Measurements from ENCODE around the gene CHKA. TPM values are rescaled to one million over a fixed set of nuclear protein-coding genes. Genes with fewer than 3 reads are reported as not detected.

CHKA gene
- total RNA-seq, 1 experiment from 2014 or later: 63.0 TPM

DNA sequence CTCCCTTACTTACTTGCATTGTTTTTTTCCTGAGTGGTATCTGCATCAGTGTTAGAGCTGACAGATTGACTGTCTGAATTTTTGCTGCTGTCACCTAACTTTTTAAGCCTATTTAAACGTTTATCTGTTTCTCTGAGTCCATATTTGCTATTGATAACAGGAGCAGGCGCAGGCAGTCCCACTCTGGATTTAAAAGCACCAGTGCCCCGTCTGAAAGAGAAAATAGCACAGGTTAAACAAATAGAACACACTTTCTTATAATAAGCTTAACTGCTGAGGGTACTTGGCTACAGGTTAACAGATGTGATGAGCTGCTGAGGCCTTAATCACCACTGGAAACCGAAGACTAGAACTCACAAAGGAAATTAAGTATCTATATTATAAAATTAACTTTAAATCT, 45.8 kb upstream of the CHKA start:
- Histone ChIP-seq H3K27me3 (ENCODE audit: insufficient read depth, low read length) (no peaks in the 10 kb centered on the region), H3K23ac (ENCODE audit: insufficient read length, low read depth, low read length) (no peak overlapping the region), H2AFZ (ENCODE audit: low read length) (no peak overlapping the region), H3K14ac (ENCODE audit: insufficient read depth, low read length) (no peak overlapping the region), H3K9ac (ENCODE audit: extremely low read depth, insufficient read length, low read length) (no peak overlapping the region), H3K79me1 (ENCODE audit: insufficient read depth, low read depth, low read length, poor library complexity, severe bottlenecking) (no peaks in the 10 kb centered on the region), H3K18ac (ENCODE audit: insufficient read length, low read depth, low read length) (no peak overlapping the region), H3T11ph (ENCODE audit: low read length) (no peak overlapping the region), H3K4me1 (ENCODE audit: insufficient read depth, low read length) (no peaks in the 10 kb centered on the region), H3K27ac (ENCODE audit: insufficient read length, low read depth, low read length) (no peak overlapping the region), H2BK20ac (ENCODE audit: low read depth, low read length, poor library complexity, severe bottlenecking) (no peak overlapping the region), H4K91ac (ENCODE audit: insufficient read length, low read depth, low read length) (no peak overlapping the region), H2AK5ac (ENCODE audit: insufficient read length, low read length) (no peak overlapping the region), H2BK12ac (ENCODE audit: insufficient read length, low read depth, low read length) (no peak overlapping the region), H4K20me1 (ENCODE audit: control insufficient read depth, insufficient read depth, insufficient read length) (no peaks in the 10 kb centered on the region), H2BK15ac (ENCODE audit: low read depth, low read length) (no peak overlapping the region), H3K4ac (ENCODE audit: low read depth, low read length) (no peak overlapping the region), H4K5ac (ENCODE audit: insufficient read length, low read depth, low read length) (no peak overlapping the region), H3K4me2 (ENCODE audit: insufficient read depth, insufficient read length, low read length) (no peak overlapping the region), H3K56ac (ENCODE audit: insufficient read length, low read depth, low read length) (no peak overlapping the region), H3K79me2 (ENCODE audit: insufficient read depth, low read length) (no peaks in the 10 kb centered on the region), H3K9me3 (ENCODE audit: control insufficient read depth, low read depth, low read length) (no peaks in the 10 kb centered on the region), H4K8ac (replicated peaks; ENCODE audit: insufficient read length, low read depth, low read length) (no peak overlapping the region), H2BK120ac (ENCODE audit: low read depth, low read length, poor library complexity, severe bottlenecking) (no peak overlapping the region), H2BK5ac (ENCODE audit: insufficient read length, low read length) (no peak overlapping the region), H3K23me2 (ENCODE audit: insufficient read length, low read depth, low read length, poor library complexity, severe bottlenecking) (no peaks in the 10 kb centered on the region)
- Mint-ChIP-seq H3K4me3 (no peak overlapping the region), H3K36me3 (ENCODE audit: insufficient read depth in 1 of 3, low read depth in 3 of 3) (peaks cover 20 to 68% (median 44%) of the 10 kb centered on the region in 3 experiments; a peak in 6 of 7 replicates), H3K27me3 (ENCODE audit: low read depth) (no peaks in the 10 kb centered on the region), H3K27ac (no peak overlapping the region), H3K4me1 (no peaks in the 10 kb centered on the region; a peak in 1 of 4 replicates), H3K9me3 (no peaks in the 10 kb centered on the region)
- TF ChIP-seq, protein P1, sequence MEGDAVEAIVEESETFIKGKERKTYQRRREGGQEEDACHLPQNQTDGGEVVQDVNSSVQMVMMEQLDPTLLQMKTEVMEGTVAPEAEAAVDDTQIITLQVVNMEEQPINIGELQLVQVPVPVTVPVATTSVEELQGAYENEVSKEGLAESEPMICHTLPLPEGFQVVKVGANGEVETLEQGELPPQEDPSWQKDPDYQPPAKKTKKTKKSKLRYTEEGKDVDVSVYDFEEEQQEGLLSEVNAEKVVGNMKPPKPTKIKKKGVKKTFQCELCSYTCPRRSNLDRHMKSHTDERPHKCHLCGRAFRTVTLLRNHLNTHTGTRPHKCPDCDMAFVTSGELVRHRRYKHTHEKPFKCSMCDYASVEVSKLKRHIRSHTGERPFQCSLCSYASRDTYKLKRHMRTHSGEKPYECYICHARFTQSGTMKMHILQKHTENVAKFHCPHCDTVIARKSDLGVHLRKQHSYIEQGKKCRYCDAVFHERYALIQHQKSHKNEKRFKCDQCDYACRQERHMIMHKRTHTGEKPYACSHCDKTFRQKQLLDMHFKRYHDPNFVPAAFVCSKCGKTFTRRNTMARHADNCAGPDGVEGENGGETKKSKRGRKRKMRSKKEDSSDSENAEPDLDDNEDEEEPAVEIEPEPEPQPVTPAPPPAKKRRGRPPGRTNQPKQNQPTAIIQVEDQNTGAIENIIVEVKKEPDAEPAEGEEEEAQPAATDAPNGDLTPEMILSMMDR (conservative IDR thresholded peaks at IDR 0.05): no peak
- no peak for DNase-seq
- no CpG with 5 or more reads among the region's 4 CpGs for whole genome bisulfite sequencing (ENCODE audit: extremely low coverage, insufficient read length, low lambda C conversion rate)

All from H9 (cell line).